HUES6 (cell line): Measurements from ENCODE around the gene ING3.

Experiments used
- H3K27ac ChIP-seq: 2 replicates; pipeline ENCODE4 v1.7.0; 2013; ENCODE audit warnings: low read depth, mild to moderate bottlenecking, low read length, inconsistent platforms
- H3K27me3 ChIP-seq: 2 replicates; pipeline ENCODE4 v1.6.1; 2013; ENCODE audit warnings: low read length; ENCODE audit not compliant: control insufficient read depth, insufficient read depth
- H3K36me3 ChIP-seq: 2 replicates; pipeline ENCODE4 v1.6.1; 2013; ENCODE audit warnings: low read length; ENCODE audit not compliant: control insufficient read depth, insufficient read depth
- H3K4me1 ChIP-seq: 2 replicates; pipeline ENCODE4 v1.6.1; 2013; ENCODE audit warnings: low read length; ENCODE audit not compliant: control insufficient read depth, insufficient read depth
- H3K4me3 ChIP-seq: 2 replicates; pipeline ENCODE4 v1.5.1; 2013; ENCODE audit warnings: low read depth, low read length
- H3K9ac ChIP-seq: one replicate; pipeline ENCODE4 v1.6.1; 2013; ENCODE audit warnings: mild to moderate bottlenecking, low read length
- H3K9me3 ChIP-seq: 2 replicates; pipeline ENCODE4 v1.6.1; 2013; ENCODE audit warnings: low read depth, low read length; ENCODE audit not compliant: control insufficient read depth, insufficient read depth

Gene ING3

DNA sequence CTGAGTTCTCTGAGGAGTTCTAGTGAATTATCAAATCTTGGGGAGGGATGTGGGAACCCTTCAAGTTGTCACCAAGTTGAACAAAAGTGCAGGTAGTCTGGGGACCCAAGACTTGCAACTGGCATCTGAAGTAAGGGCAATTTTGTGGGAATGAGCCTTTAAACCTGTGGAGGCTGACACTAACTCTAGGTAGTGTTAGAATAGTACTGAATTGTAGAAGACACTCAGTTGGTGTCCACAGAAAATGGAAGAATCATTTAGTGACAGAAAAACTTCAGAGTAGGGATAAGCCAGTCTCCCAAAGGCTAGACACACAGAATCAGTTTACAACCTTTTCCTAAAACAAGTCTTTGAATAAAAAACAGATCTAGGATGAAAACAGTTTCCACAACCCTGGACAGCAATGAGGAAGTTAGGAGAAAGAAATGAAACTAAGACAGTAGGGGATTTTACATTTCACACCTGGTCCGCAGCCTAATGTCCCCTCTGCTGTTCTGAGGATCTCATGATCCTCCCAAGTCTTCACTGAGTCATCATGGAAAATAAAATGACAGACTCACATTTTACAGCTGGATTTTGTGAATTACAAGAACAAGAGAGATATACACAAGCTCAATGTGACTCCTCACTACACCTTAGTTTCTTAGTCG lies 23.0 kb upstream of the ING3 start:
- Histone ChIP-seq H3K9ac (no peak overlapping the region), H3K27ac (peak overlapping the region; percentile 41), H3K36me3 (no peaks in the 10 kb centered on the region), H3K4me3 (no peak overlapping the region), H3K4me1 (peaks cover 18% of the 10 kb centered on the region), H3K9me3 (no peaks in the 10 kb centered on the region), H3K27me3 (no peaks in the 10 kb centered on the region)

DNA sequence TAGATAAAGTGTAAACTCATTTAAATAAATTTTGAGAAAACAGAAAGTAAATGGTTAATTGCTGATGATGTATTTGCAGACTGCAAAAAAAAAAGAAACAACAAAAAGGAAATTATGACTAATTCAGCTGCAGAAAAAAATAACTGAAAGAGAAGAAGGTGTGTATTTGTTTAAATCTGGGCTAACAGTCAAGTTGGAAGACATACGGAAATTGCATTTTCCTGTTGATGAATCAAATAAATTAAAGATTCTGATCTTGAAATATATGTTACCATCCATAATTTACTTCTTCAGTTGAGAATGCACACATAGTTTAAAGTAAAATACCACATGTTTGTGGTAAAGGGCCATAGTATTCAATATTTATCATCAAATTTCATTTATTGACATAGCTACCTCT lies 19.3 kb upstream of the ING3 start:
- Histone ChIP-seq H3K4me1 (peaks cover 18% of the 10 kb centered on the region), H3K36me3 (no peaks in the 10 kb centered on the region), H3K27ac (no peak overlapping the region), H3K27me3 (no peaks in the 10 kb centered on the region), H3K9me3 (no peaks in the 10 kb centered on the region), H3K9ac (no peak overlapping the region), H3K4me3 (no peak overlapping the region)

GRCh38 chr7:120933475-120933874 lies 17.1 kb upstream of the ING3 start:
- H3K36me3 ChIP-seq = no peaks in the 10 kb centered on the region
- H3K4me3 ChIP-seq = no peak overlapping the region
- no peaks in the 10 kb centered on the region for H3K9me3 ChIP-seq
- no peak overlapping the region for H3K27ac ChIP-seq
- H3K27me3 ChIP-seq = no peaks in the 10 kb centered on the region
- H3K9ac ChIP-seq = no peak overlapping the region
- no peaks in the 10 kb centered on the region for H3K4me1 ChIP-seq

DNA sequence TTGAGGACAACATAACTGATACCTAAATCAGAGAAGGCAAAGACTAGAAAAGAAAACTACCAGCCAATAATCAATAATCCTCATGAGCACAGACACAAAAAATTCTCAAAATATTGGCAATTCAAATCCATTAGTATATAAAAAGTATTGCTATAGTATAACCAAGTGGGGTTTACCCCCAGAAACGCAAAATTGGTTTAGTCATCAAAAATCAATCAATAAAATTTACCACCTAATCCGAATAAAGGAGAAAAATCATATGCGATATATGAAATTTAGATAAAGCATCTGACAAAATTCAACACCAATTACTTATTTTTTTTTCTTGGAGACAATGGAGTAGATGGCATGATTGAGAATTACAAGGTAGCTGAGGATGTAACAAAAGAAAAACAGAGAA lies 11.2 kb upstream of the ING3 start:
- Histone ChIP-seq H3K27ac (no peak overlapping the region), H3K4me3 (no peak overlapping the region), H3K27me3 (no peaks in the 10 kb centered on the region), H3K9me3 (no peaks in the 10 kb centered on the region), H3K36me3 (no peaks in the 10 kb centered on the region), H3K9ac (no peak overlapping the region), H3K4me1 (no peaks in the 10 kb centered on the region)

GRCh38 chr7:120941064-120941463 lies 9.5 kb upstream of the ING3 start:
- no peaks in the 10 kb centered on the region for H3K27me3 ChIP-seq
- H3K9ac ChIP-seq = no peak overlapping the region
- H3K4me3 ChIP-seq = no peak overlapping the region
- no peaks in the 10 kb centered on the region for H3K36me3 ChIP-seq
- H3K27ac ChIP-seq = no peak overlapping the region
- no peaks in the 10 kb centered on the region for H3K9me3 ChIP-seq
- H3K4me1 ChIP-seq = no peaks in the 10 kb centered on the region

GRCh38 chr7:120941856-120942255 lies 8.7 kb upstream of the ING3 start:
- no peak overlapping the region for H3K4me3 ChIP-seq
- H3K9ac ChIP-seq = no peak overlapping the region
- no peaks in the 10 kb centered on the region for H3K36me3 ChIP-seq
- no peaks in the 10 kb centered on the region for H3K4me1 ChIP-seq
- H3K27me3 ChIP-seq = no peaks in the 10 kb centered on the region
- H3K27ac ChIP-seq = no peak overlapping the region
- no peaks in the 10 kb centered on the region for H3K9me3 ChIP-seq

DNA sequence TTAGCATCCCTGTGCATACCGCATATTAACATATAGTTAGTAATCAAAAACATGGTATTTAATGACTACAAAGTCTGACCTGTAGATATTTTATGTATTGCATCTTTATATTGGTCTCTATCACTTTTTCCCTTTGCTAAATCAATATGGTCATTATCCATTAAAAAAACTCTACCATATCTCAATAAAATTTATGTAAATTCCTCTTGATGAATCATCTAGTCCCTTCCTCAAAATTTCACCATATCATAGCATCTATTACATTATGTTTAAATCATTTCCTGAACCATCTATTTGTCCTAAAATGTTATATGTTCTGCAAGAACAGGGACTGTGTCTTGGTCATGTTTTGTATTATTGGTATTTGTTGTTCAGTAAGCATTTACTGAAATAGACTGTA lies 7.7 kb upstream of the ING3 start:
- H3K36me3 ChIP-seq = no peaks in the 10 kb centered on the region
- H3K4me3 ChIP-seq = no peak overlapping the region
- no peak overlapping the region for H3K27ac ChIP-seq
- no peak overlapping the region for H3K9ac ChIP-seq
- no peaks in the 10 kb centered on the region for H3K4me1 ChIP-seq
- H3K27me3 ChIP-seq = no peaks in the 10 kb centered on the region
- no peaks in the 10 kb centered on the region for H3K9me3 ChIP-seq

DNA sequence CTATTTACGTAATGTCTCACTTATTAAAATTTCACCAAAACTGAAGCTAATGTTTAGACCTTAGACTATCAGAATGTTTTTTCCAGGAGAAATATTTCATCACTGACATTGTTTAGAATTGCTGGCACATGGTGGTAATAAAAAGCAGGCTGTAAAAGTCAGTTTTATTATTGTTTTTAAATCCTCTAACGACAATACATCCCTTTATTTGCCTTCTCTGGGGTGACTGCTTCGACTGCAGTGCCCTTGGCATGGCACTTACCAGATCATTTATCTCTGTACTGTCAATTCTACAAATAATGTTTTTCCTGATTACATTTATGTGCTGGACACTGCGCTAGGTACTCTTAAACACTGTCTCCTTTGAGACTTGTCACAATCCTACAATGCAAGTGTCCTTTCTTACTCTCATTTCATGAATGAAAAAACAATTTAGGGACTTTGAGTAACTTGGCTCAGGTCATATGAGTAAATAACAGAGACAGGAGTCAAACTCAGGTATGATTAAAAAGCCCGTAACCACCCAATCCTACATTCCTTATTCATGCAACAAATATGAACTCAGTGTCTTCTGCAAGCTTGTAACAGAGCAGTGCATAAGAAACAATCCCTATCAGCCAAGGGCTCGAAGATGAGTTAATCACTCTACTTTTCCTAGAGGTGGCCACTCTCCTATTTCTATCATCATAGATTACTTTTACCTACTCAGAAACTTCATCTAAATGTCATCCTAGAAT lies 5.6 kb upstream of the ING3 start:
- Histone ChIP-seq H3K4me1 (no peaks in the 10 kb centered on the region), H3K4me3 (no peak overlapping the region), H3K27me3 (no peaks in the 10 kb centered on the region), H3K9ac (no peak overlapping the region), H3K27ac (no peak overlapping the region), H3K36me3 (no peaks in the 10 kb centered on the region), H3K9me3 (no peaks in the 10 kb centered on the region)

DNA sequence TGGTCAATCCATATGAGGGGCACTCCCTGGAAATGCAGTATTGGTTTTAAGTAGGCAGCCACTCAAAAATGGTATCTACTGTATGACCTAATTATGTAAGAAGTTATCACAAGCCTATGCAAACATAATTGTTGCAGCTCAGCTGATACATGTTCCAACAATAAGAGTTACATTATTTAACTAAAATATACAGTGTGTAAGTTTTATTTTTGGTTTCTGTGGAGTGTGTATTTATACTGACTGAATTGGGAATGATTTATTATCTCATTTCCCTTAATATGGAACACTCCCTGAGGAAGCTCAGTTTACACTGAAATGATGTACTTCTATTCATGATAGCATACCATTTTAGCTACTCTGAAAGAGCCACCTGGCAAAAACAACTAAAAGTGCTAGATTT lies 2.6 kb upstream of the ING3 start:
- H3K27ac ChIP-seq = no peak overlapping the region
- H3K36me3 ChIP-seq = peaks cover 5% of the 10 kb centered on the region; the same call in 1 of the 2 replicates
- H3K9me3 ChIP-seq = no peaks in the 10 kb centered on the region
- no peaks in the 10 kb centered on the region for H3K4me1 ChIP-seq
- no peaks in the 10 kb centered on the region for H3K27me3 ChIP-seq
- H3K9ac ChIP-seq = no peak overlapping the region
- H3K4me3 ChIP-seq = no peak overlapping the region

DNA sequence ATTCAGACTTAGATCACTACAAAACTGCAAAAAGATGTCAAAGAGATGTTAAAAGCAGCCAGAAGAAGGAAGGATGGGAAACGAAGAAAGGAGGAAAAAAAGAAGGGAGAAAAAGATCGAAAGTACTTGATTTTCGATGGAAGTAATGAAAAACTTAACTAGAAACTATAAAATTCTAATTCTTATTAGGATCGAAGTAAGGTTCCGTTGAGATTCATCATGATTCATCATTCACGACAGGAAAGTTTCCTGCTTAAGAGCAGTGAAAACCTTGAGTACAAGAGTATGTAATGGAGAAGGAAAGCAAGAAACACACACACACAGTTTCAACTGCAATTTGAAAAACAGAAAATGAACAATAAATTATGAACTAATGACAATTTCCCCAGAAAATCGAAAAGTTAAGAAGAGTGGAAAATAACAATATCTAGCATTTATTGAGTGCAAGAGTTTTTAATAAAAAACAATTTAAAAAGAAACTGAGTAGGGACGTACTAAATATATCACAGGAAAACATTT lies 1.1 kb upstream of the ING3 start:
- Histone ChIP-seq H3K9me3 (no peaks in the 10 kb centered on the region), H3K27ac (no peak overlapping the region), H3K9ac (no peak overlapping the region), H3K4me3 (peak overlapping the region; percentile 90), H3K36me3 (peaks cover 19% of the 10 kb centered on the region), H3K27me3 (no peaks in the 10 kb centered on the region), H3K4me1 (no peaks in the 10 kb centered on the region)

- peak overlapping the region; percentile 43 for H3K27ac ChIP-seq
- H3K36me3 ChIP-seq = peaks cover 24% of the 10 kb centered on the region
- H3K4me1 ChIP-seq = no peaks in the 10 kb centered on the region
- no peaks in the 10 kb centered on the region for H3K9me3 ChIP-seq
- H3K4me3 ChIP-seq = peak overlapping the region; percentile 90
- H3K9ac ChIP-seq = peak overlapping the region; percentile 35
- no peaks in the 10 kb centered on the region for H3K27me3 ChIP-seq
These were observed 509 bp upstream of the ING3 start for GRCh38 chr7:120949998-120950538.
